NCI-H774 (cell line): ENCODE results near the gene THAP3.

Source experiments
- DNase-seq: peaks from one replicate; lab custom pipeline; 2025; lab: John Stamatoyannopoulos, UW

The THAP3 gene, protein sequence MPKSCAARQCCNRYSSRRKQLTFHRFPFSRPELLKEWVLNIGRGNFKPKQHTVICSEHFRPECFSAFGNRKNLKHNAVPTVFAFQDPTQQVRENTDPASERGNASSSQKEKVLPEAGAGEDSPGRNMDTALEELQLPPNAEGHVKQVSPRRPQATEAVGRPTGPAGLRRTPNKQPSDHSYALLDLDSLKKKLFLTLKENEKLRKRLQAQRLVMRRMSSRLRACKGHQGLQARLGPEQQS

GRCh38 chr1:6624710-6625583 is at the start of gene THAP3:
TSS of gene THAP3 (plus strand) at chr1:6624868. CDS start at chr1:6625219, 351 bp downstream.
- DNase-seq: peak; percentile 52

GRCh38 chr1:6577831-6578525 is 46.7 kb upstream of the THAP3 start:
- DNase-seq: no peak

- DNase-seq: no peak
Measured at GRCh38 chr1:6578624-6579373, 45.9 kb upstream of the THAP3 start.

- peak; percentile 89 for DNase-seq
Measured at GRCh38 chr1:6579374-6580118, 45.1 kb upstream of the THAP3 start, which contains the start of gene ZBTB48. TSS of gene ZBTB48 (plus strand) at chr1:6579994. CDS start at chr1:6580610, 616 bp downstream.

DNA sequence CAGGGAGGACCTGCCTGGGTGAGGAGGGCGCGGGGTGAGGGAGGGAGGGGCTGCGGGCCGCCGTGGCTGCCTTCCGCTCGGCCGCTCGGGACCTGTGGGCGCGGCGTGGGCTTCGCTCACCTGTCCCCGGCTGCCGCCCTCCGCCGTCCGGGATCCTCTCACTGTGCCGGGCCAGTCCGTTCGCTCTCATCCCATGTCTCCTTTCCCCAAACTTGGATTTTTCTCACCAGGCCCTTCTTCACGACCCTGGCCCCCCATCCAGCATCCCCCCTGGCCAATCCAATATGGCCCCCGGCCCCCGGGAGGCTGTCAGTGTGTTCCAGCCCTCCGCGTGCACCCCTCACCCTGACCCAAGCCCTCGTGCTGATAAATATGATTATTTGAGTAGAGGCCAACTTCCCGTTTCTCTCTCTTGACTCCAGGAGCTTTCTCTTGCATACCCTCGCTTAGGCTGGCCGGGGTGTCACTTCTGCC is 44.5 kb upstream of the THAP3 start:
- DNase-seq: no peak

DNA sequence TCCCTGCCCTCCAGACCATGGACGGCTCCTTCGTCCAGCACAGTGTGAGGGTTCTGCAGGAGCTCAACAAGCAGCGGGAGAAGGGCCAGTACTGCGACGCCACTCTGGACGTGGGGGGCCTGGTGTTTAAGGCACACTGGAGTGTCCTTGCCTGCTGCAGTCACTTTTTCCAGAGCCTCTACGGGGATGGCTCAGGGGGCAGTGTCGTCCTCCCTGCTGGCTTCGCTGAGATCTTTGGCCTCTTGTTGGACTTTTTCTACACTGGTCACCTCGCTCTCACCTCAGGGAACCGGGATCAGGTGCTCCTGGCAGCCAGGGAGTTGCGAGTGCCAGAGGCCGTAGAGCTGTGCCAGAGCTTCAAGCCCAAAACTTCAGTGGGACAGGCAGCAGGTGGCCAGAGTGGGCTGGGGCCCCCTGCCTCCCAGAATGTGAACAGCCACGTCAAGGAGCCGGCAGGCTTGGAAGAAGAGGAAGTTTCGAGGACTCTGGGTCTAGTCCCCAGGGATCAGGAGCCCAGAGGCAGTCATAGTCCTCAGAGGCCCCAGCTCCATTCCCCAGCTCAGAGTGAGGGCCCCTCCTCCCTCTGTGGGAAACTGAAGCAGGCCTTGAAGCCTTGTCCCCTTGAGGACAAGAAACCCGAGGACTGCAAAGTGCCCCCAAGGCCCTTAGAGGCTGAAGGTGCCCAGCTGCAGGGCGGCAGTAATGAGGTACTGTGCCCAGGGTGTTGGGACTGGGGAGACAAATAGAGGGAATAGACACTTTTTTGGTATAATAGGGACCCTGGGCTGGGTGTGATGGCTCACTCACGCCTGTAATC is 43.9 kb upstream of the THAP3 start:
- no peak for DNase-seq

GRCh38 chr1:6581561-6582305 is 42.9 kb upstream of the THAP3 start:
- DNase-seq: no peak

- DNase-seq: no peak
Measured at GRCh38 chr1:6582370-6582769, 42.3 kb upstream of the THAP3 start.

- no peak for DNase-seq
Measured at GRCh38 chr1:6584126-6585080, 40.3 kb upstream of the THAP3 start.

- DNase-seq: no peak
Measured at GRCh38 chr1:6585081-6585722, 39.5 kb upstream of the THAP3 start.

- no peak for DNase-seq
Measured at GRCh38 chr1:6585841-6586240, 38.8 kb upstream of the THAP3 start.

DNA sequence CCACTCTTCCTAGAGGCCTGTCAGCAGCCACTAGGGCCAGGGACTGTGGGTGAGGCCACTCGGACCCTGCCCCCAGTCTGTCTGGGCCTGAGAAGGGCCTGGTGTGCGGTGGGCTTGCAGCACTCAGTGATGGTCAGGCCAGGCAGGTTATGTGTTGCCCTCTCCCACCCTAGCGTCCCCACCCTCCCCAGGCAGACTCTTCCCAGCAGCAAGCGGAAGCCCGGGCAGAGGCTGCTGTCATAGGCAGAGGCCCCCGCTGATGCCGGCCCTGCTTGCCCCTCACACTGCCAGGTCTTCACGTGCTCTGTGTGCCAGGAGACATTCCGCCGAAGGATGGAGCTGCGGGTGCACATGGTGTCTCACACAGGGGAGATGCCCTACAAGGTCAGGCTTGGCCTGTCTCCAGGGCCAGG is 38.3 kb upstream of the THAP3 start:
- DNase-seq: no peak

- DNase-seq: no peak
Measured at GRCh38 chr1:6587261-6588005, 37.2 kb upstream of the THAP3 start.

DNA sequence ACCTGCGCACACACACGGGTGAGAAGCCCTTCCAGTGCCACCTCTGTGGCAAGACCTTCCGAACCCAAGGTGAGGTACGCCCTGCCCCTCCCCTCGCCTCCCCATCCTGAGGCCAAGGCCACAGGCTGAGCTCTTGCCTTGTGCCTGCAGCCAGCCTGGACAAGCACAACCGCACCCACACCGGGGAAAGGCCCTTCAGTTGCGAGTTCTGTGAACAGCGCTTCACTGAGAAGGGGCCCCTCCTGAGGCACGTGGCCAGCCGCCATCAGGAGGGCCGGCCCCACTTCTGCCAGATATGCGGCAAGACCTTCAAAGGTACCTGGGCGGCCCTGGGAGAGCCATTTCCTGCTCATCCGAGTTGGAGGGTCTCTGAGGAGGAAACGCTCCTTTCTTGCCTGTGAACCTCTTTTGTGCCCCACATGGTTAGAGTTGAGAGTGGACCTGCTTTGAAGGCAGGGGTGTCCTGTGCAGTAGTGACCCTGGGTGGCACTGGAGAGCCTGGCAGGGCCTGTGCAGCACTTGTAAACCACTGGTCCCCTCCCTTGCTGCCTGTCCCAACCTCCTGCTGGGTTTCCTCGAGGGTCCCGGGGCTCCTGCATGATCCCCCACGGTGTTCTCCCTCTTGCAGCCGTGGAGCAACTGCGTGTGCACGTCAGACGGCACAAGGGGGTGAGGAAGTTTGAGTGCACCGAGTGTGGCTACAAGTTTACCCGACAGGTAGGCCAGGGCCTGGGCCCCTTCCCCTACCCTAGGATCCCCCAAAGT is 36.4 kb upstream of the THAP3 start:
- no peak for DNase-seq

- DNase-seq: no peak
Measured at GRCh38 chr1:6588893-6589520, 35.7 kb upstream of the THAP3 start.

GRCh38 chr1:6590046-6590445 is 34.6 kb upstream of the THAP3 start:
- DNase-seq: no peak
